IgD-negative memory B cell (primary cell): Measurements from ENCODE around the gene JOSD1. TPM values are rescaled to one million over a fixed set of nuclear protein-coding genes. Genes with fewer than 3 reads are reported as not detected.

Source experiments
- H3K27ac Mint-ChIP-seq, 3 donors: one replicate each; pipeline ENCODE4 v1.8.0; 2020 to 2022; ENCODE audit warnings: mild to moderate bottlenecking in 3 of 3, mixed read lengths in 3 of 3, moderate library complexity in 1 of 3
- H3K27me3 Mint-ChIP-seq: one replicate; pipeline ENCODE4 v1.8.0; 2021; ENCODE audit warnings: mixed read lengths
- H3K36me3 Mint-ChIP-seq: one replicate; pipeline ENCODE4 v1.8.0; 2020; ENCODE audit warnings: mild to moderate bottlenecking, mixed read lengths
- H3K4me1 Mint-ChIP-seq, 3 donors: one replicate each; pipeline ENCODE4 v1.8.0; 2020 to 2022; ENCODE audit warnings: mixed read lengths in 3 of 3, mild to moderate bottlenecking in 1 of 3
- H3K4me3 Mint-ChIP-seq, 4 donors: one replicate each; pipeline ENCODE4 v1.8.0; 2020 to 2022; ENCODE audit warnings: mild to moderate bottlenecking in 4 of 4, mixed read lengths in 4 of 4, moderate library complexity in 3 of 4
- H3K9me3 Mint-ChIP-seq, 3 donors: one replicate each; pipeline ENCODE4 v1.8.0; 2020 to 2021; ENCODE audit warnings: mixed read lengths in 3 of 3, mild to moderate bottlenecking in 1 of 3
- polyA plus RNA-seq: library from polyadenylated mRNA; unstranded; fragments of 300-500 nt; fragmentation: Illumina TruSeq; gene quantifications from one replicate; pipeline ENCODE4 v1.2.3, GENCODE V29; 2021

Gene JOSD1
- polyA plus RNA-seq, 1 donor from 2014 or later = 5.4 TPM

GRCh38 chr22:38699143-38699542 is 1.6 kb downstream of the JOSD1 start:
- Mint-ChIP-seq H3K4me1 (peaks cover 42 to 48% (median 44%) of the 10 kb centered on the region in 3 donors), H3K4me3 (peak overlapping the region; percentile 94 to 98 (median 96)), H3K27ac (peak overlapping the region; percentile 59 to 99 (median 98)), H3K36me3 (no peaks in the 10 kb centered on the region), H3K27me3 (no peaks in the 10 kb centered on the region), H3K9me3 (peaks cover 0 to 1% (median 0%) of the 10 kb centered on the region in 3 donors)

DNA sequence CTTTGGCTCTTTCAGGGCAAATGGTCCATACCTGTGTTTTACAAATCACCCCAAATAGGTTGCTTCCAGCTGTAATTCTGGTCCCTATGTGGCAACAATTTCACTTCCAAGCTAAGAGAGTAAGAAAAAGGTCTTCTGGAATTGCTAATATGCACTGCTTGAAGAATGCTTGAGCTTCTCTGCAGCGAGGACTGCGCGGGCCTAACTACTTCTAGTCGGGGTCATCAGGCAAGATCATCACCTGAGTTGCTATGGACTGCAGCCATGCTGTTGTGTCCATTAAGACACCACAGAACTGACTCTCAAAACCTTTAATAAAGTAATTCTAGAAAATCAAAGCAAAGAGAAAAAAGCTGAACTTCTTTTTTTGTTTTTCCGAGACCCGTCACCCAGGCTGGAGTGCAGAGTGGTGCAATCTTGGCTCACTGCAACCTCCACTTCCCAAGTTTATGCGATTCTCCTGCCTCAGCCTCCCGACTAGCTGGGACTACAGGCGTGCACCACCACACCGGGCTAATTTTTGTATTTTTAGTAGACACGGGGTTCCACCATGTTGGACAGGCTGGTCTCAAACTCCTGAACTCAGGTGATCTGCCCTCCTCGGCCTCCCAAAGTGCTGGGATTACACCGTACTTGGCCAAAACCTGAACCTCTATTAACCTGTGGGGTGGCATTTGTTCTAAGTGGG is 2.2 kb downstream of the JOSD1 start:
- peak overlapping the region; percentile 21 to 98 (median 96) for H3K4me3 Mint-ChIP-seq
- peaks cover 0 to 1% (median 0%) of the 10 kb centered on the region in 3 donors for H3K9me3 Mint-ChIP-seq
- H3K36me3 Mint-ChIP-seq = no peaks in the 10 kb centered on the region
- H3K27ac Mint-ChIP-seq = peak overlapping the region; percentile 59 to 99 (median 98)
- no peaks in the 10 kb centered on the region for H3K27me3 Mint-ChIP-seq
- H3K4me1 Mint-ChIP-seq = peaks cover 45 to 50% (median 48%) of the 10 kb centered on the region in 3 donors

DNA sequence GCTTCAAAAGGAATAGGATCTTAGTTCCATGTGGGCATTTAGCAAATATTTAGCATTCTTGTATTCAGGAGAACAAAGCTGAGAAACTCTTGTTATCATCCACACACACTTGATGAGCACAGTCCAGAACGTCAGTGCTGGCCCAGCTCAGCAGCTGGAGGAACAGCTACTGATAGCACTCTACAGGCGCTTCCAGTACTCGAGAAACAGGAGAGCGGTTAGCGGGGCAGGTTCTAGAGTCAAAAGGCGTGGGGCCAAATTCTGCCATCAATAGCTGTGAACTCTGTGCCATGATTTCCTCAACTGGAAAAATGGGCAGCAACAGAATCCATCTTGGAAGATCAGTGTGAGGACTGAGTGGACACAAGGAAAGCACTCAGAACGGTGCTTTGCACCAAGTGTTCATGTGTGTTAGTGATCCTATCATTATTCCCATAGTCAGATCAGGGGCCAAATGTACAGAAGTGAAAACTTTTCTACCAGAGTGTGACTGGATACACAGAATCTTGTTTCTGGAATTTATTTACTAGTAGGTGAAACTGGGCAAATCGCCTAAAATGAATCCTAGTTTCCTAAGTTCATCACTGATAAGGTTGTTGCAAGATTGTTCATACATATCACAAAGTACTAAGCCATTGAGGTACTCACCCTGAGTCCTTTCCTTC is 3.2 kb downstream of the JOSD1 start:
- peaks cover 47 to 57% (median 57%) of the 10 kb centered on the region in 3 donors for H3K4me1 Mint-ChIP-seq
- peak overlapping the region in 3 of 4 donors; percentile 34 to 94 (median 43) for H3K4me3 Mint-ChIP-seq
- peak overlapping the region; percentile 25 to 98 (median 28) for H3K27ac Mint-ChIP-seq
- H3K36me3 Mint-ChIP-seq = no peaks in the 10 kb centered on the region
- peaks cover 0 to 1% (median 0%) of the 10 kb centered on the region in 3 donors for H3K9me3 Mint-ChIP-seq
- no peaks in the 10 kb centered on the region for H3K27me3 Mint-ChIP-seq

DNA sequence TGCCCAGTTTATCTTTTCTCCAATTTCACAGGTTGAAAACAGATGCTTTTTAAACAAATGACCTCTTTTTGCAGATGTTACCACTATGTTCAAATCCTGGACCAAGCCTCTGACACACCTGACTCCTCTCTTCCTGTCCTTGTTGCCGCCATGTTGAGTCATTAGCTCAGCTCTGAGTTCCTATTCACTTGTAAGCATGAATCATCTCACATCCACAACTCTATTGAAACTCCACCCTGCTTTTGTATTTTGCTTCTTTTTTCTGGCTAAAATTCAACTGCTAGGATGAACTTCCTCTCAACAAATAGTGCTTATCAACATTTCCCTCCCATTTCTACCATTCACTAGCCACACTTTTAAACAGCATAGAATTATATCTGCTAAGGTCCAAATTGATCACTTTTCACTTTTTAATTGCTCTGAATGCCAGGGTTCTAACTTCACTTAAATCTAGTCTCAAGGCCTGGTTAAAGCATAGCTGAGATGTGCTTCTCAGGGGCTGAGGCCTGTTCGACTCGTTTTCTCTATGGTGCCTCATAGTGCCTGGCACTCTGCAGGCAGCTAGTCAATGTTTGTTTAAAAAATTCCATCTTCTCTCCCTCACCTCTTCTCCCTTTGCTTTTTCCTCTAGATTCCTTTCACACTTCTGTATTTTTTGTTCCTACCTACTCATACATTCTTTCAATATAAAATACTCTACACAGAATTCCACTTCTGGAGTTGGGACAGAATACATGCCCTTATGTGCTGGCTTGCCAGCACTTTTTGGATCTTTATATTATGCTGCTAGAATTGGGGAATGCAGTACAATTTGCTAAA is 3.9 kb downstream of the JOSD1 start:
- H3K4me1 Mint-ChIP-seq = peaks cover 46 to 61% (median 57%) of the 10 kb centered on the region in 3 donors
- H3K9me3 Mint-ChIP-seq = peaks cover 0 to 1% (median 0%) of the 10 kb centered on the region in 3 donors
- H3K36me3 Mint-ChIP-seq = no peaks in the 10 kb centered on the region
- peak overlapping the region; percentile 28 to 98 (median 64) for H3K27ac Mint-ChIP-seq
- H3K27me3 Mint-ChIP-seq = no peaks in the 10 kb centered on the region
- H3K4me3 Mint-ChIP-seq = peak overlapping the region in 2 of 4 donors; percentile 41 to 94

GRCh38 chr22:38694940-38695339 is 5.8 kb downstream of the JOSD1 start:
- Mint-ChIP-seq H3K4me1 (peaks cover 42 to 60% (median 57%) of the 10 kb centered on the region in 3 donors), H3K4me3 (peak overlapping the region in 1 of 4 donors; percentile 36), H3K27ac (peak overlapping the region in 1 of 3 donors; percentile 5), H3K9me3 (no peaks in the 10 kb centered on the region), H3K27me3 (no peaks in the 10 kb centered on the region), H3K36me3 (no peaks in the 10 kb centered on the region)

- peak overlapping the region in 3 of 4 donors; percentile 9 to 70 (median 29) for H3K4me3 Mint-ChIP-seq
- peak overlapping the region in 1 of 3 donors; percentile 70 for H3K27ac Mint-ChIP-seq
- no peaks in the 10 kb centered on the region for H3K9me3 Mint-ChIP-seq
- peaks cover 33 to 52% (median 48%) of the 10 kb centered on the region in 3 donors for H3K4me1 Mint-ChIP-seq
- no peaks in the 10 kb centered on the region for H3K36me3 Mint-ChIP-seq
- no peaks in the 10 kb centered on the region for H3K27me3 Mint-ChIP-seq
Measured at GRCh38 chr22:38694049-38694448, 6.7 kb downstream of the JOSD1 start.

DNA sequence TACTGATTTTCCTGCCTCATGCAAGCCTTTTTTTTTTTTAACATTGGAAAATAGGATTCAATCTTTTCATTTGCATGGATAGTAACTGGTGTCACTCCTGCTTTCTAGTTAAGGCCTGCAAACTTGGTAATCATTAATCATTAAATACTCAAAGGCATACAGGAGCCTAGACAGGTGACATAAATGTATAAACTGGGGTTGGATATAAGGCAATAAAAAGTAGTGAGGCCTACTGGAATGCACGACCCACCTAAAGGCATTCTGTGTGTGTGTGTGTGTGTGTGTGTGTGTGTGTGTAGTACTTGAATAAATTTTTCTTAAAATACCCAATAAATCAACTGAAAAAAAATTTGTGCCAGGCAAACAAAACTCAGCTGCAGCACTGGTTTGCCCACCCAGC is 11.1 kb downstream of the JOSD1 start:
- Mint-ChIP-seq H3K4me3 (no peak overlapping the region), H3K9me3 (no peaks in the 10 kb centered on the region), H3K36me3 (no peaks in the 10 kb centered on the region), H3K4me1 (peaks cover 10 to 24% (median 17%) of the 10 kb centered on the region in 3 donors), H3K27ac (no peak overlapping the region), H3K27me3 (no peaks in the 10 kb centered on the region)

DNA sequence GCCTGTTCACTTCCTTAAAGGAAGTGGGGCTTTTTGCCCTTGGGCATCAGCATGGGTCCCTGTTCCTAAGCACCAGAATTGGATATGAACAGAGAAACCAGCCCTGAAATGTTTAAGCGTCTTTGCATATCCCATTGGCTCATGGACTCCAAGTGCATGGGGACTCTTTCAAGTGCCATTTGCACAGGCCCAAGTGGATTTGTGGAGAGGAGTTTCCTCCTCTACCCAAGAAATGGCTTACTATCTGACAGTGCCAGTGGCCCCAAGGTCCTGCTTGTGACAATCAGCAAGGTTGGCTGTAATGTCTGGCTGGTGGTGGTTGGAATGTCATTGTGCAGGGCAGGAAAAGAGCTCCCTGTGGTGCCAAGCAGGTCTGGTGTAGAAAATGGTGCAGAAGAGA is 15.0 kb downstream of the JOSD1 start:
- Mint-ChIP-seq H3K4me3 (peak overlapping the region in 1 of 4 donors; percentile 74), H3K27ac (no peak overlapping the region), H3K9me3 (no peaks in the 10 kb centered on the region), H3K36me3 (no peaks in the 10 kb centered on the region), H3K27me3 (no peaks in the 10 kb centered on the region), H3K4me1 (peaks cover 8 to 19% (median 11%) of the 10 kb centered on the region in 3 donors)

- peaks cover 8 to 19% (median 11%) of the 10 kb centered on the region in 3 donors for H3K4me1 Mint-ChIP-seq
- H3K27me3 Mint-ChIP-seq = no peaks in the 10 kb centered on the region
- peak overlapping the region in 1 of 4 donors; percentile 79 for H3K4me3 Mint-ChIP-seq
- no peak overlapping the region for H3K27ac Mint-ChIP-seq
- H3K9me3 Mint-ChIP-seq = no peaks in the 10 kb centered on the region
- H3K36me3 Mint-ChIP-seq = no peaks in the 10 kb centered on the region
Measured at GRCh38 chr22:38684895-38685294, 15.8 kb downstream of the JOSD1 start.

DNA sequence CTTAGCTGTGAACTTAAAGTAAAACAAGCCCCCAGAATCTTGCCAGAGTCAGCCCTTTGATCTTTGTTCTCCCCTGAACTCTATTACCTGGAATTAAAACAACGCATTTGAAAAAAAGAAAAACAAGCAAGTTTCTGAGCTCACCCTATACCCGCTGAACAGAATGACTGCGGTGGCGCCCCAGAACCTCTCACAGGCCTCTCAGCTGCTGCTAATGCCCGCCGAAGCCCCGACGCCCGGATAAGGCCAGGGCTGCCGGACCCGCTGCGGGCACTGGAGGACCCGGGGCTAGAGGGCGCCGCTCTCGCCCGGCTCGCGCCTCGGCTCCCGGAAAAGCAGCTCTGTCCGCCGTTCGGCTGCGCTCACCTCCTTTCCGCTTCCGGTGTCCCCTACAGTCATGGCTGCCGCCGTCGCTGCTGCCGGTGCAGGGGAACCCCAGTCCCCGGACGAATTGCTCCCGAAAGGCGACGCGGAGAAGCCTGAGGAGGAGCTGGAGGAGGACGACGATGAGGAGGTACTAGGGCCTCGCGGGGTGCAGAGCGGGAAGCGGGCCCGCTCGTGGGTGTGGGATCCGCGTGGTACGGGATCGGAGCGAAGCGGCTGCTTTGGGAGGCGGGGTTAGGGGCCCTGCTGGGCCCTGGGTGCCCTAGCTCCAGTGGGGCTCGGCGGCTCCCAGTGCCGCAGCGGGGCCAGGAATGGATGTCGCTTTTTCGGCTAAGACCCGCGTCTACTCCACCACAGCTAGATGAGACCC is 19.0 kb downstream of the JOSD1 start, which contains the start of gene TOMM22:
TOMM22 (plus strand) TSS at position 376 of the 754 bp plus-strand sequence; CDS start at position 398, 22 bp downstream.
- no peaks in the 10 kb centered on the region for H3K27me3 Mint-ChIP-seq
- H3K4me3 Mint-ChIP-seq = peak within 1 kb of the TSS; percentile 87 to 100 (median 100)
- no peaks in the 10 kb centered on the region for H3K36me3 Mint-ChIP-seq
- peaks cover 8 to 19% (median 11%) of the 10 kb centered on the region in 3 donors for H3K4me1 Mint-ChIP-seq
- no peaks in the 10 kb centered on the region for H3K9me3 Mint-ChIP-seq
- peak within 1 kb of the TSS; percentile 83 to 97 (median 93) for H3K27ac Mint-ChIP-seq

DNA sequence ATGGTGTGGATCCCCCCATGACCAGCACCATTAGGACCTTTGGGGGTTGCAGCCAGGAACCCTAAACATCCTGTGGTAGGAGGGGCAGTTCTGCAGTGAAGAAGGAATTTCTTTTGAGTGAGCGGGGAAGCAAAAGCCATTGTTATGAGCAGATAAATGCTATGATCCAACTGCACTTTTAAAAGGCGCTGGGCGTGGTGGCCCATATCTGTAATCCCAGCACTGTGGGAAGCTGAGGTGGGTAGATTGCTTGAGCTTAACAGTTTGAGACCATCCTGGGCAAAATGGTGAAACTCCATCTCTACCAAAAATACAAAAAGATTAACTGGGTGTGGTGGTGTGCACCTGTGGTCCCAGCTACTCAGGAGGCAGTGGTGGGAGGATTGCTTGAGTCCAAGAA is 24.9 kb downstream of the JOSD1 start:
- H3K9me3 Mint-ChIP-seq = no peaks in the 10 kb centered on the region
- no peak overlapping the region for H3K27ac Mint-ChIP-seq
- H3K4me3 Mint-ChIP-seq = no peak overlapping the region

GRCh38 chr22:38674888-38675287 is 25.9 kb downstream of the JOSD1 start:
- no peaks in the 10 kb centered on the region for H3K27me3 Mint-ChIP-seq
- H3K27ac Mint-ChIP-seq = no peak overlapping the region
- no peaks in the 10 kb centered on the region for H3K4me1 Mint-ChIP-seq
- no peak overlapping the region for H3K4me3 Mint-ChIP-seq
- peaks cover 7% of the 10 kb centered on the region for H3K36me3 Mint-ChIP-seq
- no peaks in the 10 kb centered on the region for H3K9me3 Mint-ChIP-seq

More for the DNA sequence above, 24.9 kb downstream of the JOSD1 start:
- no peaks in the 10 kb centered on the region for H3K4me1 Mint-ChIP-seq
- H3K27me3 Mint-ChIP-seq = no peaks in the 10 kb centered on the region
- H3K36me3 Mint-ChIP-seq = peaks cover 6% of the 10 kb centered on the region

GRCh38 chr22:38657045-38657909 is 43.5 kb downstream of the JOSD1 start:
- H3K27ac Mint-ChIP-seq = peak overlapping the region; percentile 96 to 99 (median 99)
- H3K4me3 Mint-ChIP-seq = peak overlapping the region; percentile 94 to 99 (median 97)
- H3K36me3 Mint-ChIP-seq = no peaks in the 10 kb centered on the region
- H3K4me1 Mint-ChIP-seq = peaks cover 0 to 14% (median 12%) of the 10 kb centered on the region in 3 donors
- H3K27me3 Mint-ChIP-seq = no peaks in the 10 kb centered on the region
- no peaks in the 10 kb centered on the region for H3K9me3 Mint-ChIP-seq
